PC-9 (cell line): ENCODE data around the gene IP6K1.

ENCODE experiments used
- CTCF ChIP-seq: fragments of 200-600 bp; sonication (generic); conservative IDR thresholded peaks from 2 replicates; pipeline ENCODE4 v1.6.1; 2017; ENCODE audit warnings: mixed run types, antibody characterized with exemption, mild to moderate bottlenecking, moderate library complexity
- EZH2 ChIP-seq: fragments of 200-600 bp; sonication (generic); IDR thresholded peaks from 2 replicates; pipeline ENCODE4 v1.8.0; 2017; ENCODE audit warnings: antibody characterized with exemption, low read depth

GRCh38 chr3:49732597-49732996 lies 53.7 kb downstream of the IP6K1 start:
- TF ChIP-seq CTCF (no peak), EZH2 (no peak)
